Panc1 (cell line): Measurements from ENCODE around the gene TMEM132C. TPM values are rescaled to one million over a fixed set of nuclear protein-coding genes. Genes with fewer than 3 reads are reported as not detected.

Source experiments
- ATAC-seq: fragments of 200-7000 bp; cut with Tn5 transposase; 2 replicates; pipeline ENCODE4 v1.9.1; 2020; ENCODE audit warnings: mild to moderate bottlenecking, moderate library complexity
- BruUV-seq: library from RNA; stranded (reverse); fragments of 400-500 nt; replicated peaks from 2 replicates; lab custom pipeline; 2021; lab: Mats Ljungman, UMichigan
- CTCF ChIA-PET: fragments of 300-600 bp; sonication (Branson Sonifier 250); formaldehyde crosslinking; loops from one replicate; lab custom pipeline; 2022; ENCODE audit warnings: antibody characterized with exemption; lab: Charles Lee
- POLR2A ChIA-PET: fragments of 300-600 bp; sonication (Branson Sonifier 250); formaldehyde crosslinking; loops from one replicate; lab custom pipeline; 2022; ENCODE audit warnings: antibody characterized with exemption; lab: Charles Lee
- DNase-seq: peaks from one replicate; pipeline ENCODE4 v3.0.0-alpha.2; 2010; ENCODE audit warnings: low read depth, low spot score
- H3K27ac ChIP-seq: 2 replicates; pipeline ENCODE4 v1.5.1; 2011; ENCODE audit warnings: mild to moderate bottlenecking, low read length, inconsistent platforms
- H3K27me3 ChIP-seq: fragments of 200-500 bp; sonication (Bioruptor generic); 2 replicates; pipeline ENCODE4 v1.6.0; 2014; ENCODE audit warnings: low read length, inconsistent platforms; ENCODE audit not compliant: control insufficient read depth, insufficient read depth
- H3K36me3 ChIP-seq: fragments of 200-500 bp; sonication (Bioruptor generic); 2 replicates; pipeline ENCODE4 v1.5.1; 2014; ENCODE audit warnings: inconsistent platforms, mild to moderate bottlenecking, low read length, moderate library complexity; ENCODE audit not compliant: control insufficient read depth, insufficient read depth
- H3K4me1 ChIP-seq: 2 replicates; pipeline ENCODE4 v1.5.1; 2011; ENCODE audit warnings: inconsistent platforms, mild to moderate bottlenecking, low read length, moderate library complexity; ENCODE audit not compliant: control insufficient read depth, insufficient read depth
- H3K4me3 ChIP-seq, 2 experiments: 2 replicates each; pipeline ENCODE4 v1.5.1; 2011 to 2012; ENCODE audit warnings: low read depth in 2 of 2, low read length in 2 of 2, mild to moderate bottlenecking in 2 of 2, inconsistent platforms in 1 of 2, moderate library complexity in 1 of 2
- H3K9me3 ChIP-seq: fragments of 200-500 bp; sonication (Bioruptor generic); 2 replicates; pipeline ENCODE4 v1.5.1; 2014; ENCODE audit warnings: low read depth, mild to moderate bottlenecking, inconsistent platforms, low read length, moderate library complexity; ENCODE audit not compliant: control insufficient read depth, insufficient read depth
- POLR2AphosphoS5 ChIP-seq: IDR thresholded peaks from 2 replicates; pipeline ENCODE4 v1.6.1; 2012; ENCODE audit warnings: mild to moderate bottlenecking, low read depth, low read length, moderate library complexity
- REST ChIP-seq, 2 experiments: IDR thresholded peaks; 2 replicates each; pipeline ENCODE4 v1.6.1; 2011 to 2012; ENCODE audit warnings: low read depth in 2 of 2, control low read depth in 1 of 2, low read length in 1 of 2, mild to moderate bottlenecking in 1 of 2, moderate library complexity in 1 of 2; ENCODE audit not compliant: insufficient read depth in 1 of 2
- SIN3A ChIP-seq: IDR thresholded peaks from 2 replicates; pipeline ENCODE4 v1.6.1; 2012; ENCODE audit warnings: low read depth, mild to moderate bottlenecking, low read length, moderate library complexity, borderline replicate concordance; ENCODE audit not compliant: insufficient read depth
- TCF7L2 ChIP-seq: IDR thresholded peaks from 2 replicates; pipeline ENCODE4 v1.6.1; 2011; ENCODE audit warnings: mild to moderate bottlenecking, low read depth, low read length, inconsistent platforms
- in situ Hi-C: cut with HindIII; loops from 2 replicates; pipeline ENCODE4 v1.10.0; 2016; ENCODE audit warnings: low sequenced_read_pairs, low pct_unique_long_range_greater_than_20kb
- intact Hi-C: fragments of 100-400 bp; cut with micrococcal nuclease; formaldehyde crosslinking; loops from one replicate; pipeline ENCODE4 v1.10.0; 2022; ENCODE audit not compliant: unreplicated experiment
- total RNA-seq: library from RNA; stranded (reverse); gene quantifications from one replicate; pipeline ENCODE4 v1.2.1, GENCODE V29; 2021; ENCODE audit not compliant: unreplicated experiment
- TF ChIP-seq, protein P1 (sequence below): fragments of 450-650 bp; IDR thresholded peaks from 2 replicates; pipeline ENCODE4 v1.5.1; 2017; ENCODE audit warnings: mild to moderate bottlenecking

The TMEM132C gene
- total RNA-seq, 1 experiment from 2014 or later: not detected

DNA sequence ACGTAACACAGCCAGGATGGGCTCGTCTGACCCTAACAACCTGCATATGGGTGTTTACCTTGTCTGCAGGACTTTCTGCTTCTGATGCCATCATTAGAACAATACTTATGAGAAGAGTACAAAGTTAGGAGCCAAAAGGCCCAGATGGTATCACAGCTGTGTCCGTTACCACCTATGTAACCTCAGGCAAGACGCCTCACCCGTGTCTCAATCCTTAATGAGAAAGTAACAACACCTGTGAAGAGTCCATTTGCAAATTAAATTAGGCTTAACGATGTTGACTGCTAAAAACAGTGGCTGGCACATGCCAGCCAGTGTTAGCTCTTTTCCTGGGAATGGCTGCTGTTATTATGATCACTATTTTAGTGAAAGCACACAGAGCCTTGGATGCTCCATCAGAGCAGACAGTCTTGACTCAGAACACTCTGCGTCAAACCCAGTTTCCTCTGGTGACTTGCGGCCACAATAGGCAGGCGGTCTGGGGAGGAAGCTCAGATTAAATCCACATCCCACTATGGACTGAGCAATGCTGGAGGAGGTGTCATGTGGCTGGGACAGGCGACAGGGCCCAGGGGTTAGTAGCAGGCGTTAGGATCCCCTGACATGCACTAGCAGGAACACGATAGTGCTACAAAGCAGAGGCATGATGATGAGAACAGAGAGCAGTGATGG, 431.5 kb downstream of the TMEM132C start:
- ChIA-PET CTCF (no interaction called here), POLR2A (no interaction called here)
- TF ChIP-seq SIN3A (no peak), TCF7L2 (no peak), REST (IDR thresholded peaks at IDR 0.05; ENCODE audit: insufficient read depth in 1 of 2, low read depth in 2 of 2, low read length in 1 of 2) (no peak), POLR2AphosphoS5 (no peak)
- TF ChIP-seq, protein P1, sequence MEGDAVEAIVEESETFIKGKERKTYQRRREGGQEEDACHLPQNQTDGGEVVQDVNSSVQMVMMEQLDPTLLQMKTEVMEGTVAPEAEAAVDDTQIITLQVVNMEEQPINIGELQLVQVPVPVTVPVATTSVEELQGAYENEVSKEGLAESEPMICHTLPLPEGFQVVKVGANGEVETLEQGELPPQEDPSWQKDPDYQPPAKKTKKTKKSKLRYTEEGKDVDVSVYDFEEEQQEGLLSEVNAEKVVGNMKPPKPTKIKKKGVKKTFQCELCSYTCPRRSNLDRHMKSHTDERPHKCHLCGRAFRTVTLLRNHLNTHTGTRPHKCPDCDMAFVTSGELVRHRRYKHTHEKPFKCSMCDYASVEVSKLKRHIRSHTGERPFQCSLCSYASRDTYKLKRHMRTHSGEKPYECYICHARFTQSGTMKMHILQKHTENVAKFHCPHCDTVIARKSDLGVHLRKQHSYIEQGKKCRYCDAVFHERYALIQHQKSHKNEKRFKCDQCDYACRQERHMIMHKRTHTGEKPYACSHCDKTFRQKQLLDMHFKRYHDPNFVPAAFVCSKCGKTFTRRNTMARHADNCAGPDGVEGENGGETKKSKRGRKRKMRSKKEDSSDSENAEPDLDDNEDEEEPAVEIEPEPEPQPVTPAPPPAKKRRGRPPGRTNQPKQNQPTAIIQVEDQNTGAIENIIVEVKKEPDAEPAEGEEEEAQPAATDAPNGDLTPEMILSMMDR: no peak
- no peaks in the 10 kb centered on the region for H3K4me1 ChIP-seq
- H3K36me3 ChIP-seq: no peaks in the 10 kb centered on the region
- in situ Hi-C loops (no loop called here), intact Hi-C loops (no loop called here)
- H3K4me3 ChIP-seq: no peak overlapping the region
- no peaks in the 10 kb centered on the region for H3K9me3 ChIP-seq
- H3K27me3 ChIP-seq: no peaks in the 10 kb centered on the region
- BruUV-seq: no TSS peak
- no peak overlapping the region for H3K27ac ChIP-seq
- no peak for ATAC-seq
- DNase-seq: no peak

- ChIA-PET CTCF (no interaction called here), POLR2A (no interaction called here)
- intact Hi-C loops: no loop called here
- Histone ChIP-seq H3K27me3 (no peaks in the 10 kb centered on the region), H3K4me1 (no peaks in the 10 kb centered on the region), H3K36me3 (no peaks in the 10 kb centered on the region), H3K9me3 (no peaks in the 10 kb centered on the region), H3K4me3 (no peak overlapping the region), H3K27ac (no peak overlapping the region)
- in situ Hi-C loops: no loop called here
- TF ChIP-seq POLR2AphosphoS5 (no peak), REST (IDR thresholded peaks at IDR 0.05; ENCODE audit: insufficient read depth in 1 of 2, low read depth in 2 of 2, low read length in 1 of 2) (no peak), SIN3A (no peak), TCF7L2 (no peak)
- TF ChIP-seq, protein P1: no peak
- no peak for DNase-seq
- no peak for ATAC-seq
- BruUV-seq: no TSS peak
Observed at GRCh38 chr12:128699106-128699505, 432.1 kb downstream of the TMEM132C start.
